Neuronal stem cell (in vitro differentiated cells): Measurements from ENCODE around the gene MVK.

ENCODE experiments used
- DNase-seq: peaks from one replicate; pipeline ENCODE4 v3.0.0-alpha.2; 2013; ENCODE audit warnings: low spot score
- H2AFZ ChIP-seq: one replicate; pipeline ENCODE4 v1.6.1; 2013; ENCODE audit warnings: mild to moderate bottlenecking, low read length, inconsistent platforms
- H2AK5ac ChIP-seq: 2 replicates; pipeline ENCODE4 v1.6.1; 2013; ENCODE audit warnings: low read depth, mild to moderate bottlenecking, inconsistent platforms, low read length, moderate library complexity, mixed read lengths
- H2BK120ac ChIP-seq: 2 replicates; pipeline ENCODE4 v1.6.1; 2013; ENCODE audit warnings: low read depth, mild to moderate bottlenecking, inconsistent platforms, low read length, moderate library complexity, mixed read lengths
- H2BK12ac ChIP-seq: one replicate; pipeline ENCODE4 v1.6.1; 2013; ENCODE audit warnings: low read length, inconsistent platforms
- H2BK15ac ChIP-seq: 2 replicates; pipeline ENCODE4 v1.6.1; 2013; ENCODE audit warnings: mild to moderate bottlenecking, low read length, inconsistent platforms, mixed read lengths
- H2BK5ac ChIP-seq: one replicate; pipeline ENCODE4 v1.6.1; 2013; ENCODE audit warnings: inconsistent platforms, mild to moderate bottlenecking, low read length, moderate library complexity
- H3K14ac ChIP-seq: one replicate; pipeline ENCODE4 v1.6.1; 2013; ENCODE audit warnings: low read length, inconsistent platforms
- H3K18ac ChIP-seq: 2 replicates; pipeline ENCODE4 v1.6.1; 2013; ENCODE audit warnings: low read length, inconsistent platforms
- H3K23ac ChIP-seq: 2 replicates; pipeline ENCODE4 v1.6.1; 2013; ENCODE audit warnings: low read depth, mild to moderate bottlenecking, mixed read lengths, low read length, inconsistent platforms; ENCODE audit not compliant: poor library complexity
- H3K27ac ChIP-seq: replicated peaks from 3 replicates; pipeline ENCODE4 v1.5.1; 2013; ENCODE audit warnings: low read length, inconsistent platforms
- H3K27me3 ChIP-seq, 3 experiments: 2 replicates each; pipeline ENCODE4 v1.6.1; 2013; ENCODE audit warnings: low read length in 3 of 3, mild to moderate bottlenecking in 2 of 3, inconsistent platforms in 1 of 3, low read depth in 1 of 3, mixed read lengths in 1 of 3, moderate library complexity in 1 of 3; ENCODE audit not compliant: control insufficient read depth in 3 of 3, insufficient read depth in 3 of 3
- H3K36me3 ChIP-seq, 2 donors: replicated peaks in 1 of 2; 2 replicates each; pipeline ENCODE4 v1.6.1; 2013; ENCODE audit warnings: low read length in 2 of 2; ENCODE audit not compliant: control insufficient read depth in 2 of 2, insufficient read depth in 2 of 2
- H3K4ac ChIP-seq: 2 replicates; pipeline ENCODE4 v1.6.1; 2013; ENCODE audit warnings: inconsistent platforms, mild to moderate bottlenecking, low read length, moderate library complexity
- H3K4me1 ChIP-seq, 2 donors: 1 replicate in 1 of 2; 2 replicates in 1 of 2; pipeline ENCODE4 v1.6.1; 2013; ENCODE audit warnings: low read length in 2 of 2, low read depth in 1 of 2; ENCODE audit not compliant: control insufficient read depth in 2 of 2, insufficient read depth in 1 of 2
- H3K4me2 ChIP-seq: one replicate; pipeline ENCODE4 v1.6.1; 2013; ENCODE audit warnings: mild to moderate bottlenecking, low read length, inconsistent platforms; ENCODE audit not compliant: insufficient read depth, poor library complexity, severe bottlenecking
- H3K4me3 ChIP-seq, 2 donors: 2 replicates each; pipeline ENCODE4 v1.5.1; 2013; ENCODE audit warnings: low read length in 2 of 2, mild to moderate bottlenecking in 2 of 2, inconsistent platforms in 1 of 2, moderate library complexity in 1 of 2
- H3K79me1 ChIP-seq: one replicate; pipeline ENCODE4 v1.6.1; 2013; ENCODE audit warnings: low read depth, mild to moderate bottlenecking, inconsistent platforms, low read length, moderate library complexity
- H3K9ac ChIP-seq: one replicate; pipeline ENCODE4 v1.6.1; 2013; ENCODE audit warnings: mild to moderate bottlenecking, low read depth, low read length, inconsistent platforms; ENCODE audit not compliant: poor library complexity
- H3K9me3 ChIP-seq, 2 donors: replicated peaks in 1 of 2; 2 replicates each; pipeline versions ENCODE3 to v1.6.1; 2013; ENCODE audit warnings: low read length in 2 of 2, mild to moderate bottlenecking in 2 of 2, inconsistent platforms in 1 of 2, low read depth in 1 of 2, mixed read lengths in 1 of 2, moderate library complexity in 1 of 2; ENCODE audit not compliant: control insufficient read depth in 2 of 2, insufficient read depth in 1 of 2
- H4K8ac ChIP-seq: one replicate; pipeline ENCODE4 v1.6.1; 2013; ENCODE audit warnings: low read depth, mild to moderate bottlenecking, inconsistent platforms, low read length, moderate library complexity
- H4K91ac ChIP-seq: one replicate; pipeline ENCODE4 v1.6.1; 2013; ENCODE audit warnings: low read length, low read depth, mild to moderate bottlenecking, inconsistent platforms; ENCODE audit not compliant: poor library complexity
- WGBS, 2 donors: extraction: QIAGEN DNeasy Blood & Tissue Kit; methylation state at CpG; one replicate each; pipeline ENCODE4 v1.1.7; 2013; ENCODE audit warnings: missing lambda C conversion rate in 2 of 2, mixed read lengths in 1 of 2; ENCODE audit not compliant: insufficient read length in 2 of 2, insufficient replicate concordance in 1 of 2; ENCODE audit errors: extremely low coverage in 2 of 2; 5-methylcytosine and 5-hydroxymethylcytosine counted together

MVK gene

DNA sequence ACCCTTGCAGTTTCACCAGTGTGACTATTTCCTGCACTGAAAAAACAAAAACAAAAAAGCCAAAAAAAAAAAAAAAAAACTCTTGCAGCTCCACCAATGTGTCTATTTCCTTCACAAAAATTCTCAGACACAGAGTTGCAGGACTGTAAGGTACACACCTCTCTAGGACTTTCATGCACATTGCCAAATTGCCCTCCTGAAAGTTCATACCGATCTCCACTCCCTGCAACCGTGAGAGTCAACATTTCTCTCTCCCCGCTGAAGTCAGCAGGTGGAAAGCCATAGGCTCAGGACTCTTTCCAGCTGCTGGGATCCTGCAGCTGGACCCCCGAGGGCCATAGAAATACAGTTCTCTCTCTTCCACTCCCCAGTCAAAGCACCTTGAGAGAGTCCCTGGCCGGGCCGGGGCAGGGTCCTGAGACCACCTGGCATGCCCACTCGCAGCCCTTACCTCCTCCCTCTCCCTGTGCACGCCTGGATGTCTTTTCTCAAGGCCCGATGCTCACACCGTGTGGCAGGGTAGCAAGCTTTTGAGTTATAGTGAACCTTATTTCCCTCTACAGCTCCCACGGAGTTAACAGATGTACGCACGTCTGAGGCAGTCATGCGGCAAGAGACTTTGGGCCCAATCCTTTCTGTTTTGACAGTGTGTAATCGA is 23.9 kb upstream of the MVK start:
- peak overlapping the region; percentile 36 for H2AFZ ChIP-seq
- no peak overlapping the region for H3K23ac ChIP-seq
- no peak overlapping the region for H2BK5ac ChIP-seq
- no peak overlapping the region for H3K9ac ChIP-seq
- H3K14ac ChIP-seq = no peak overlapping the region
- H3K27ac ChIP-seq = no peak overlapping the region
- H2BK15ac ChIP-seq = no peak overlapping the region
- no peak overlapping the region for H3K4me3 ChIP-seq
- peak overlapping the region; percentile 41 for H3K18ac ChIP-seq
- DNase-seq = no peak
- no peak overlapping the region for H2BK120ac ChIP-seq
- no peaks in the 10 kb centered on the region for H3K36me3 ChIP-seq
- no peak overlapping the region for H2AK5ac ChIP-seq
- no peak overlapping the region for H3K4me2 ChIP-seq
- H3K4me1 ChIP-seq = peaks cover 0 to 15% of the 10 kb centered on the region in 2 donors
- no peak overlapping the region for H2BK12ac ChIP-seq
- H3K27me3 ChIP-seq = no peaks in the 10 kb centered on the region
- no peak overlapping the region for H4K91ac ChIP-seq
- H3K4ac ChIP-seq = no peak overlapping the region
- H3K9me3 ChIP-seq = no peaks in the 10 kb centered on the region
- no peaks in the 10 kb centered on the region for H3K79me1 ChIP-seq
- WGBS, 2 donors = no CpG with 5 or more reads among the region's 15 CpGs
- no peak overlapping the region for H4K8ac ChIP-seq

DNA sequence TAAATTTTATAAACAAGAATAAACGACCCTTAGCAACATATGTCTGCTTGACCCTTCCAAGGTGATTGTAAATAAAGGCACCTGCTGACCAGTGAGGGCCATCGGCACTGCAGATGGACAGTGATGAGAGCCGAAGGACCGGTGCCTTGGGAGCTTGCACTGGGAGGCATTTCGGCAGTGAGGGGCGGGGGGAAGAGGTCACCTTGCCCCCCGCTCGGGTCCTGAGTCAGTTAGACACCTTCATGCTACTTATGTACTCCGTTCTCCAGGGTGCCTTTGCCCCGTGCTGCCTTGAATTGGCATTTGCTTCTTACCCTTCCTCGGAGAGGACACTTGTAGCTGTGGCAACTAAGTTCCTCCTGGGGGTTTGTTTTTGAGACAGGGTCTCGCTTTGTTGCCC is 23.3 kb upstream of the MVK start:
- H3K27me3 ChIP-seq = no peaks in the 10 kb centered on the region
- WGBS, 2 donors = no CpG with 5 or more reads among the region's 12 CpGs
- peak overlapping the region; percentile 6 for H3K18ac ChIP-seq
- no peak for DNase-seq
- H3K27ac ChIP-seq = no peak overlapping the region
- H3K9ac ChIP-seq = no peak overlapping the region
- no peak overlapping the region for H3K14ac ChIP-seq
- H3K4me2 ChIP-seq = no peak overlapping the region
- H2AK5ac ChIP-seq = no peak overlapping the region
- no peak overlapping the region for H2AFZ ChIP-seq
- H2BK5ac ChIP-seq = no peak overlapping the region
- H3K4me1 ChIP-seq = peaks cover 0 to 15% of the 10 kb centered on the region in 2 donors
- H2BK12ac ChIP-seq = no peak overlapping the region
- no peak overlapping the region for H2BK120ac ChIP-seq
- no peaks in the 10 kb centered on the region for H3K36me3 ChIP-seq
- H3K9me3 ChIP-seq = no peaks in the 10 kb centered on the region
- no peak overlapping the region for H4K8ac ChIP-seq
- no peak overlapping the region for H4K91ac ChIP-seq
- no peak overlapping the region for H3K23ac ChIP-seq
- no peak overlapping the region for H3K4me3 ChIP-seq
- no peaks in the 10 kb centered on the region for H3K79me1 ChIP-seq
- H2BK15ac ChIP-seq = no peak overlapping the region
- no peak overlapping the region for H3K4ac ChIP-seq

DNA sequence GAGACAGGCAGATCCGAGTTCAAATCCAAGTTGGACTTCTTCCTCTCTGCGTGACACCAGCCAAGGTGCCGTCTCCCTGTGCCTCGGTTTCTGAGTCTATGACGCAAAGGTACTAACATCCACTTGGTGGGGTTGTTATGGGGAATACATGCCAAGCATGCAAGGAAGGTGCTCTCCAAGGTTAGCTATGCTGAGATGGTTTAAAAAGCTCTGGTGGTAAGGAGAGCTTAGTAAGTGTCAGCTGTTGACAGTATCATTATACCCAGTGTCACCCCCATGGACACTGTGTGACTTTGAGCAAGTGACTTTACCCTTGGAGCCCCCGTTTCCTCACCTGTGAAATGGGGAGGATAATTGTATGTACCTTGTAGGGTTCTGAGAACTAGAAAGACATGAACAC is 22.5 kb upstream of the MVK start:
- no CpG with 5 or more reads among the region's 6 CpGs for WGBS, 2 donors
- Histone ChIP-seq H4K8ac (no peak overlapping the region), H2BK5ac (no peak overlapping the region), H3K27ac (no peak overlapping the region), H3K4me3 (peak overlapping the region in 1 of 2 donors; percentile 3), H3K18ac (no peak overlapping the region), H2BK120ac (no peak overlapping the region), H3K4me1 (peaks cover 0 to 18% of the 10 kb centered on the region in 2 donors), H3K9ac (no peak overlapping the region), H2AK5ac (no peak overlapping the region), H3K27me3 (no peaks in the 10 kb centered on the region), H2BK15ac (no peak overlapping the region), H2BK12ac (no peak overlapping the region), H3K23ac (no peak overlapping the region), H3K4me2 (no peak overlapping the region), H2AFZ (no peak overlapping the region), H3K14ac (no peak overlapping the region), H4K91ac (no peak overlapping the region), H3K4ac (no peak overlapping the region), H3K9me3 (no peaks in the 10 kb centered on the region), H3K79me1 (no peaks in the 10 kb centered on the region), H3K36me3 (peaks cover 0 to 4% of the 10 kb centered on the region in 2 donors)
- no peak for DNase-seq

DNA sequence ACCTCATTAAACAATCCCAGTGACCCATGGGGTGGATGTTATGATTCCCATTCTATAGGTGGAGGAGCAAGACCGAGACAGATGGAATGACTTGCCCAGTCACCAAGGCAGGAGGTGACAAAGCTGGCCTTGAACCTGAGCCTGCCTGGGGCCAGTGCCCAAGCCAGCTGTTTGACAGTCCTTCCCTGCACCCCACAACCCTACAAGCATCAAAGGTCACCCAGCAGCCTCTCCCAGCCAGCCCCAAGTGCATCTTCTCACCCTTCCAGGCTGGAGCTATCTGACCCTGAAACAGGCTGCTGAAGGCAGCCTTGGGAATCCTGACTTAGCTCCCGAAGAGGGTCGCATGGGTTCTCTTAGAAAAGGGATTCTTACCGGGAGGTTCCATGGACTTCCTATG is 20.6 kb upstream of the MVK start:
- no peaks in the 10 kb centered on the region for H3K79me1 ChIP-seq
- no peak overlapping the region for H3K4me2 ChIP-seq
- H3K14ac ChIP-seq = no peak overlapping the region
- H2BK5ac ChIP-seq = no peak overlapping the region
- H2AFZ ChIP-seq = no peak overlapping the region
- no peak overlapping the region for H2AK5ac ChIP-seq
- H2BK15ac ChIP-seq = no peak overlapping the region
- H2BK12ac ChIP-seq = no peak overlapping the region
- H3K23ac ChIP-seq = no peak overlapping the region
- no peak overlapping the region for H3K27ac ChIP-seq
- H3K4ac ChIP-seq = no peak overlapping the region
- H3K9me3 ChIP-seq = no peaks in the 10 kb centered on the region
- WGBS, 2 donors = no CpG with 5 or more reads among the region's 4 CpGs
- peaks cover 0 to 20% of the 10 kb centered on the region in 2 donors for H3K4me1 ChIP-seq
- H3K27me3 ChIP-seq = no peaks in the 10 kb centered on the region
- H3K4me3 ChIP-seq = no peak overlapping the region
- H4K8ac ChIP-seq = no peak overlapping the region
- H3K9ac ChIP-seq = no peak overlapping the region
- no peak overlapping the region for H4K91ac ChIP-seq
- DNase-seq = no peak
- H3K18ac ChIP-seq = peak overlapping the region; percentile 45
- H2BK120ac ChIP-seq = no peak overlapping the region
- peaks cover 0 to 22% of the 10 kb centered on the region in 2 donors for H3K36me3 ChIP-seq
